PC-9 (cell line): ENCODE results near the gene TBC1D3B. TPM values are rescaled to one million over a fixed set of nuclear protein-coding genes. Genes with fewer than 3 reads are reported as not detected.

Experiments
- BruUV-seq: library from RNA; stranded (reverse); fragments of 400-500 nt; replicated peaks from 2 replicates; lab custom pipeline; 2021; lab: Mats Ljungman, UMichigan
- CTCF ChIA-PET: fragments of 300-600 bp; sonication (Branson Sonifier 250); formaldehyde crosslinking; loops from one replicate; lab custom pipeline; 2022; ENCODE audit warnings: antibody characterized with exemption; lab: Charles Lee
- POLR2A ChIA-PET: fragments of 300-600 bp; sonication (Branson Sonifier 250); formaldehyde crosslinking; loops from one replicate; lab custom pipeline; 2022; ENCODE audit warnings: antibody characterized with exemption; ENCODE audit not compliant: unreplicated experiment; lab: Charles Lee
- DNase-seq, 2 experiments: peaks; one replicate each; pipeline versions ENCODE4 v3.0.0 to v3.0.0-alpha.2; 2015 to 2022; ENCODE audit warnings: mixed read lengths in 1 of 2
- H2AFZ ChIP-seq: fragments of 200-600 bp; sonication (generic); 2 replicates; pipeline ENCODE4 v1.8.1; 2017; ENCODE audit warnings: antibody characterized with exemption
- H3F3A ChIP-seq: fragments of 200-600 bp; sonication (generic); 2 replicates; pipeline ENCODE4 v1.8.1; 2017; ENCODE audit warnings: antibody characterized with exemption, mild to moderate bottlenecking, low read depth; ENCODE audit not compliant: insufficient read depth
- H3K27ac ChIP-seq: fragments of 200-600 bp; sonication (generic); 2 replicates; pipeline ENCODE4 v1.6.1; 2016; ENCODE audit warnings: mixed run types
- H3K27me3 ChIP-seq: fragments of 200-600 bp; sonication (generic); 2 replicates; pipeline ENCODE4 v1.6.1; 2016; ENCODE audit warnings: low read depth, mixed run types; ENCODE audit not compliant: insufficient read depth
- H3K36me3 ChIP-seq: fragments of 200-600 bp; sonication (generic); 2 replicates; pipeline ENCODE4 v1.6.1; 2016; ENCODE audit warnings: low read depth, mixed run types
- H3K4me1 ChIP-seq: fragments of 200-600 bp; sonication (generic); replicated peaks from 2 replicates; pipeline ENCODE4 v1.6.1; 2016; ENCODE audit warnings: mixed run types; ENCODE audit not compliant: insufficient read depth
- H3K4me2 ChIP-seq: fragments of 200-600 bp; sonication (generic); 2 replicates; pipeline ENCODE4 v1.6.1; 2017; ENCODE audit warnings: mixed run types
- H3K4me3 ChIP-seq: fragments of 200-600 bp; sonication (generic); 2 replicates; pipeline ENCODE4 v1.6.1; 2016; ENCODE audit warnings: mixed run types
- H3K79me2 ChIP-seq: fragments of 200-600 bp; sonication (generic); 2 replicates; pipeline ENCODE4 v1.6.1; 2017; ENCODE audit warnings: low read depth, mixed run types
- H3K9me2 ChIP-seq: fragments of 200-600 bp; sonication (generic); 2 replicates; pipeline ENCODE4 v1.8.1; 2017; ENCODE audit warnings: mild to moderate bottlenecking; ENCODE audit not compliant: insufficient read depth
- H3K9me3 ChIP-seq: fragments of 200-600 bp; sonication (generic); 2 replicates; pipeline ENCODE4 v1.8.1; 2016; ENCODE audit warnings: low read depth; ENCODE audit not compliant: insufficient read depth
- H4K20me1 ChIP-seq: fragments of 200-600 bp; sonication (generic); 2 replicates; pipeline ENCODE4 v1.8.1; 2017; ENCODE audit not compliant: insufficient read depth
- CTCF ChIP-seq: fragments of 200-600 bp; sonication (generic); conservative IDR thresholded peaks from 2 replicates; pipeline ENCODE4 v1.6.1; 2017; ENCODE audit warnings: mixed run types, antibody characterized with exemption, mild to moderate bottlenecking, moderate library complexity
- EZH2 ChIP-seq: fragments of 200-600 bp; sonication (generic); IDR thresholded peaks from 2 replicates; pipeline ENCODE4 v1.8.0; 2017; ENCODE audit warnings: antibody characterized with exemption, low read depth
- intact Hi-C: fragments of 100-400 bp; cut with micrococcal nuclease; formaldehyde crosslinking; loops from one replicate; pipeline ENCODE4 v1.10.0; 2022; ENCODE audit not compliant: unreplicated experiment
- total RNA-seq: library from RNA; stranded (reverse); gene quantifications from 2 replicates; pipeline ENCODE4 v1.2.3, GENCODE V29; 2021

TBC1D3B gene
- total RNA-seq, 1 experiment from 2014 or later = 13.8 TPM

GRCh38 chr17:36129616-36130015, 46.8 kb downstream of the TBC1D3B start:
- no peak overlapping the region for H3K4me2 ChIP-seq
- H4K20me1 ChIP-seq = no peaks in the 10 kb centered on the region
- no peaks in the 10 kb centered on the region for H3K4me1 ChIP-seq
- BruUV-seq = no TSS peak
- no peaks in the 10 kb centered on the region for H3F3A ChIP-seq
- H2AFZ ChIP-seq = no peak overlapping the region
- no peak overlapping the region for H3K27ac ChIP-seq
- H3K4me3 ChIP-seq = no peak overlapping the region
- DNase-seq = no peak
- no peaks in the 10 kb centered on the region for H3K9me3 ChIP-seq
- TF ChIP-seq CTCF (no peak), EZH2 (no peak)
- intact Hi-C loops = no loop called here
- peaks cover 41% of the 10 kb centered on the region; the same call in 1 of the 2 replicates for H3K27me3 ChIP-seq
- CTCF ChIA-PET = no interaction called here
- POLR2A ChIA-PET = no interaction called here
- no peaks in the 10 kb centered on the region for H3K36me3 ChIP-seq
- H3K79me2 ChIP-seq = no peaks in the 10 kb centered on the region
- no peaks in the 10 kb centered on the region for H3K9me2 ChIP-seq

DNA sequence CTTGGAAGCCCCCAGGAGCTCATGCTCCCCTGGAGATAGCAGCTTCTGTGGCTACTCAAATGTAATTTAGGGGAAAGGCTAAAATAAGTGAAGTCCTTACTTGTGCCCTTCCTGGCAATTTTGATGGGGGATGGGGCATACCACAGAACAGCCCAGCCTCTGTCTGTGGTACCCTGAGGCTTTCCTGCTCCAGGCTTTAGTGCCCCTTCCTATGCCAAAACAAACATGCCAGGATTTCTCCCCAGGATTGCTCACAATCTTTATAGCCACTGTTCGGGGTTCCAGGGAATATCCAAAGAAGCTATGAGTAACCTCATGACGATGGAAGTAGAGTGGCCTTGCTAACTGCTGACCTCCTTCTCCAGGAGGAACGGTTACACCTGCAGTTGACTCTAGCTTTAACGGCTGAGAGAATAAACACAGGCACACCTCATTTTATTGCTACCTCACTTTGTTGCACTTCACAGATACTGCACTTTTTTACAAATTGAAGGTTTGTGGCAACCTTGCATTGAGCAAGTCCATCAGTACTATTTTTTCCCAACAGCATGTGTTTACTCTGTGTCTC, 47.9 kb downstream of the TBC1D3B start:
- BruUV-seq = no TSS peak

GRCh38 chr17:36127911-36128310, 48.5 kb downstream of the TBC1D3B start:
- H3K36me3 ChIP-seq = no peaks in the 10 kb centered on the region
- no peaks in the 10 kb centered on the region for H3K9me3 ChIP-seq
- intact Hi-C loops = no loop called here
- no peak overlapping the region for H2AFZ ChIP-seq
- no peak for DNase-seq
- H3K27me3 ChIP-seq = peaks cover 32% of the 10 kb centered on the region; the same call in 1 of the 2 replicates
- ChIA-PET POLR2A (no interaction called here), CTCF (no interaction called here)
- H3K4me2 ChIP-seq = no peak overlapping the region
- TF ChIP-seq EZH2 = no peak
- no peak for TF ChIP-seq CTCF
- no peaks in the 10 kb centered on the region for H3K9me2 ChIP-seq
- H4K20me1 ChIP-seq = no peaks in the 10 kb centered on the region
- no peaks in the 10 kb centered on the region for H3F3A ChIP-seq
- H3K79me2 ChIP-seq = no peaks in the 10 kb centered on the region
- no peak overlapping the region for H3K4me3 ChIP-seq
- H3K27ac ChIP-seq = no peak overlapping the region
- no peaks in the 10 kb centered on the region for H3K4me1 ChIP-seq
- BruUV-seq = no TSS peak

More for the DNA sequence above, 47.9 kb downstream of the TBC1D3B start:
- Histone ChIP-seq H3K9me3 (no peaks in the 10 kb centered on the region), H3K36me3 (no peaks in the 10 kb centered on the region), H2AFZ (no peak overlapping the region), H3K27me3 (peaks cover 38% of the 10 kb centered on the region; the same call in 1 of the 2 replicates), H3K79me2 (no peaks in the 10 kb centered on the region), H3K4me1 (no peaks in the 10 kb centered on the region), H3K4me3 (no peak overlapping the region), H3F3A (no peaks in the 10 kb centered on the region), H4K20me1 (no peaks in the 10 kb centered on the region), H3K4me2 (no peak overlapping the region), H3K27ac (no peak overlapping the region), H3K9me2 (no peaks in the 10 kb centered on the region)
- TF ChIP-seq EZH2 = no peak
- TF ChIP-seq CTCF = no peak
- no peak for DNase-seq
- CTCF ChIA-PET = no interaction called here
- intact Hi-C loops = no loop called here
- POLR2A ChIA-PET = no interaction called here
